HG02884 (cell line): ENCODE results near the gene ANTXR2.
"Not testable (repeated sequence)": the region's sequence is repeated elsewhere in the genome, so short reads cannot be mapped to it uniquely, and the experiment has no call there.

Experiments
- ATAC-seq: cut with Tn5 transposase; IDR thresholded peaks from one replicate; pipeline ENCODE4 v1.9.1; 2021; ENCODE audit warnings: mild to moderate bottlenecking, moderate library complexity; ENCODE audit not compliant: unreplicated experiment

ANTXR2 gene

DNA sequence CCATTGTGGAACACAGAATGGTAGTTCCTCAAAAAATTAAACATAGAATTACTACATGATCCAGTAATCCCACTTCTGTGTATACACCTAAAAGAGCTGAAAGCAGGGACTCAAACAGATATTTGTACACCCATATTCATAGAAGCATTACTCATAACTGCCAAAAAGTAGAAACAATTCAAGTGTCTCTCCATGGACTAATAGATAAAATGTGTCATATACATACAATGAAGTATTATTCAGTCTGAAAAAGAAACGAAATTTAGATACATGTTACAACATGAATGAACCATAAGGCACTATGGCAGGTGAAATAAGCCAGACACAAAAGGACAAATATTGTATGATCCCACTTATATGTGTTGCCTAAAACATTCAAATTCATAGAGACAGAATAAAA is 145.1 kb downstream of the ANTXR2 start:
- ATAC-seq, result no peak

DNA sequence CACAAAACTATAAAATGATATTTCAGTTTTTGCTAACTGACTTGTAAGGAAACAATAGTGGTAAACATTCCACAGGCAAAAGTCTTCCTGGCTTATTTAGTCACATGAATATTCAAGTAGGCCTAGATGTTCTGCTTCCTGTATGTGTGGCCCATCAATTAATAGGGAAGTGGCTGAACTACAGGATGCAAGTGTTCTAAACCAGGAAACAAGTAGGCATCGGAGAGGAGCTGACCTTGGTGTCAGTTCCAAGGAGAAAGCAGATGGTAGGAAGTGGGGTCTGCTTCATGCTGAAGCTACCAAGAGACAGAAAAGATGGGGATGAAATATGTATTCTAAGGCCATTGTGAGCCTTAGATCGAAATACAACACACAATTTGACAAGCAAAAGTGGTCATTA is 149.7 kb downstream of the ANTXR2 start:
- ATAC-seq, result no peak

DNA sequence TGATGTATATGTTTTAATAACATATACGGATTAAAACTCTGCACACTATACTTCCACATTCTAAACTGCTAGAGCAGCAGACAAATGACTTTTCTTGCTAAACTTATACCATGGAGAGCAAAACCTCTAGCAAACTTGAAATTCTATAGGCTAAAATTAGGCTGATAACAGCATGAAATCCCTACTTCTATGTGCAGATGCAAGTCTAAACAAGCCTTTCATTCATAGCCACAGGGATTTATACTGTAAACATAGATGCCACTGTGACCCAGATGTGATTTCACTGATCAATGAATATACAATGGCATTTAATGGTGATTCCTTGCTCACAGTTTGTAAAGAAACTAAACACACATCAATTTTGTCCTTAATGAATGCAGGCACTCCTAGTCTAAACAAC is 151.0 kb downstream of the ANTXR2 start:
- ATAC-seq, result no peak

DNA sequence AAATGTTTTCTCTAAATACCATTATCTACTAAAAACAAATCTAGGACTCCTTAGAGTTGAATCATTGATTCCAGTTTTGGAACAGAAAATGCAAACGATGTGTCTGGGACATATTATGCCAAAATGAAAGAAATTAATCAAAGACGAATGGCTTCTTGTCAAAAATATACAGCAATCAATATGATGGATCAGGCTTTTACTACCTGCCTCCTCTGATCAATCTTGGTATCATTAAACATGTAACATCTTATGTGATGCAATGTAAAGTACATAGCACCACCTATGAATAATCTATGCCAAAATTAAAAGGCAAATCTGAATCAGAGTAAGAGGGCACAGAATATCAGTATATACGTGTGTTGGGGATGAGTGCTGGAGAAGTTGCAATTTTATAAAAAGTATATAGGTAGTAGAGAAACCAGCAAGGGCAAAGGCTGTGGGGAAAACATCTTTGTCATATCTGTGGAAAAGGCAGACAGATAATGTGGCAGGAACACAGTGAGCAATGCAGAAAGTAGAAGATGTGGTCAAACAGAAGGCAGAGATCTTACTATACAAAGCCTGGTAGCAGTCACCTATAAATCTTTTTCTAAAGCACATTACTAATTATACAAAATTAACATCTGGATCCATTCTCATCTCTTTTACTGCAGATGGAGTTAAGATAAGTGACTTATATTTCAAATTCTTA is 152.7 kb downstream of the ANTXR2 start:
- no peak for ATAC-seq

DNA sequence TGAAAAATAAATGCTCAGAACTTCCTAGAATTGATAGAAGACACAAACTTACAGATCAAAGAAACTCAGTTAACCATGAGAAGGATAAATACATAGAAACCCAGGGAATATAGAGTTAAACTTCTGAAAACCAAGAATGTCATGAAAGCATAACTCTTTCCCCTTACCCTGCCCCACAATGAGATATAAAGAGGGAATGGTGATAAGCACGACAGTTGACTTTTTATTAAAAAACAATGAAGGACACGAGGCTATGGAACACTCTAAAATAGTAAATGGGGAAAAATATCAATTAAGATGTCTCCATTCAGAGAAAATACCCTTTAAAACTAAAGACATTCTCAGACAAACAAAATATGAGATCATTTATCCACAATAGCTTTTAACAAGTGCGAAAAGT is 154.7 kb downstream of the ANTXR2 start:
- ATAC-seq, result no peak

DNA sequence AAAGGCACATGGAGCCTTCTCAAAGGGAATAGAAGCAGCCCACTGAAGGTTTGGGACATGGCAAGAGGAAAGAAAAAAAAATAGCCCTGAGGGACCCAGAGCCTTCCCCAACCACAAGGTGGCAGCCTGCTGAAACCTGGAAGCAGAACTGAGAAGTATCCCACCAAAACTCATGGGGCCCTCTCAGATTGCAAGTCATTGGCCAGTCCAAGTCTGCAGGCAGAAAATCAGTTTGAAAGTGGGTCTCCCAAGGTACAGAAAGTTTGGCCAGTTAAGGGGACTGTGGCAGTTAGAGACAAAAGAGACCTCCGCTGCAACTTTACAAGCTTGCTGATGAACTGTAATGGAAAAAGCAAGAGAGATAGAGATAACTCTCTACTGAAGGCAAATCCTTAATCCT is 155.8 kb downstream of the ANTXR2 start:
- ATAC-seq, result peak; percentile 80

DNA sequence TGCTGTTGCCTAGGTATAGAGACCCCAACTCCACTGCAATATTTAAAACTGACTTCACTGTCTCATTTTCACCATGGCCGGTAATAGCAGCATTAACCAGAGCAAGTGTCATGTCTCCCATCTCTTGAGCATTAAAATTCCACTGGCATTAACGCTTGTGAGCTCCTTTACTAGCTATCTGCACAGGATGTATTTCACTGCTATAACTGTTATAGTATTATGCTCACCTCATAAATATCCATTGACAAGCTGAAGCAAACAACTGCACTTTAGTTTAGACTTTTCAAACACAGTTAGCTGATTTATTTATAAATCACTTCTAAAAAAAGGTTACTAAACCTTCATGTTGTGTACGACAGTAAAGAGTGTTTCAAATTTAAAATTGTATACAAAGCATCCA is 157.8 kb downstream of the ANTXR2 start:
- no peak for ATAC-seq

DNA sequence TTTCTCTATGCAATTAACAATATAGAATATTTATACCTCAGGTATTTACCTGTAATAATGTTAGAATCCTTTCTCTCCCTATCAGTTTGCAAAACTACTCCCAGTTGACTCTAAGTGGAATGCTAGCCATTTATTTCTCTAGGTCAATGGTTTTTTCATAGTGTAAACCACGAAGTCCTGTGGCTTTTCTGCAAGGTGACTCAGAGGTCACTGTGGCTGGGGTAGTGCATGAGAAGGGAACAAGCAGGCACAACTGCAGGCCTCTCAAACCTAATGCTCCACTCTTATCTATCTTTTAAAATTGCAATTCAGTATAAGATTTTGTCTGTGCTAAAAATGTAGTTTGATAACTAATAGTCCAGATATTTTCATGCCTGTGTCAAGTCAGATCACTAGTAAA is 159.4 kb downstream of the ANTXR2 start:
- no peak for ATAC-seq

DNA sequence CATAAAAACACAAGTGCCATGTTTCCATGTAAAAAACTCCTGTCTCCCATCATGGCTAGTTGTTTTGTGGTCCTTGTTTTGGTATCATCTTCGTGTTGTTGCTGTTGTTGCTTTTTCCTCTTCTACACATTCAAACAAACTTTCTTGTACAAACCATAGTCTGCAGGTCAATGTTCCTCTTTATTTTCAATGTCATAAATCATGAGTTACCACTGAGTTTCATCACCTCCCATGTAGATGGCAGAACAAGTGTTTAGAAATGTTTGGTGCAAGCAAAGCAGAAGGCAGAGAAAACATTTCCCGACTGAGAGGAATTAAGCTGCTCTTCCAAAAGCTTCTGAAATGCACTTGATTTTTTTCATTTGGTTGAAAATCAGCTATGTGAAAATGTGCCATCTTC is 166.0 kb downstream of the ANTXR2 start:
- no peak for ATAC-seq

DNA sequence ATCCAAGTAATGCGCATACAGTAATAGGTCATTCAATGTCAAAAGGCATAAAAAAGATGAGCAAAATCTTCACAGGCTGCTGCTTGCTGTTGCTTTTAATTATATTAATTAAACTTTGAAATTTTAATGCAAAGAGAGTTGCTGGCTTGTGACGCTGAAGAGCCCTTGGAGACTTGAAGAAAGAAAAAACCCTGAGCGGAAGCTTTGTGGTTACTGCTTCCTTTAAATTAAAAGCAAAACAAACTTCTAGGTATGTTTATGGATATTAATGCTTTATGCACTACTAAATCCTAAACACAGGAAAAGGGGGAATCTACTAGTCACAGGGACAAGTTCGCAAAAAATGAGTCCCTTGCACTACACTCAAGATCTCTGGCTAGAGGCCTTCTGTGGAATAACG is 166.7 kb downstream of the ANTXR2 start:
- ATAC-seq, result no peak

DNA sequence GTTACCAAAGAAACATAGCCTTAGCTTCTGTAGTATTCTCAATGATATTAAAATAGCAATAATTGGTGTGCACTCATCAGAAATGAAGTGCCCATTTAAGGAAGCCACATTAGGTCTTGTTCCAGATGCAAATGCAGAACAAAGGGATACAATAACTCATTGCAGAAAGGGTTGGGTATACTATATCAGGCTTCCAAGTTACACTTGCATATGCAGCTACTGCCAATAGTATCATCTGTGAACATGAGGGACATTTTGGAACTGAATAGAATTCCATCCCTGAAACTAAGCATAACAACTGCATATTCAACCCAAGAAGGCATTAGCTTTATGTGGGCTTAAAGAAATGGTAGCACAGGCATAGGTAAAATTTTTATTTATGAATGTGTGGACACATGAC is 167.8 kb downstream of the ANTXR2 start:
- ATAC-seq, result no peak

DNA sequence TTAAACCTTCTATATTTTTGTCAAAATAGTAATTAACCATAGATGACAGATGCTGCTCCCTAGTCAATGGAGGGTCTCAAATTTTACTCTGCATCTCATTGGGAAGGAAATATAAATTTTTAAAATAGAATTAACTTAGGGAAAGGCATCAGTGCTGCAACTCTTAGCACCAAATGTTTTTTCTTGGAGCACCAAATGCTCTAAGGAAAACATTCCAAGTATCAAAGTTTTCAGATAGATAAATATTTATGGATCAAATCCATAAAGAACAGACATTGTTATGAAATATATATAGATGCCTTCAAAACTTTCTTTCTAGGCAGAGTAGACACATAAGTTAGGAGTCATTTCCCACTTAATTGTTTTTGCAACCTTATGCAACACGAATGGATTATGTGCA is 168.7 kb downstream of the ANTXR2 start:
- ATAC-seq, result no peak

DNA sequence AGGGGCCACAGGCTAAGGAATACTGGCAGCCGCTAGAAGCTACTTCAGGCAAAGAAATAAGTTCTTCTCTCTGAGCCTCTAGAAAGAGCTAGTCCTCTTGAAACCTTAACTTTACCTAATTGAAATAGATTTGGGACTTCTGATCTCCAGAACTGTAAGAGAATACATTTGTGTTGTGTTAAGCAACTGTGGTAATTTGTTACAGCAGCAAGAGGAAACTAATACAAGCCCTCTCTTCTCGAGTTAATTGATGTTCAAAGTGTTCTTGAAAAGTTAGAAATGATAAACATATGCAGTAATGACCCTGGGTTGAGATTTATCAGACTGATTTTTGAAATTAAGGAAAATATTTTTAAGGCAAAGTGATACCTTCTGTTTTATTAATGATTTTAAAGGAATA is 172.8 kb downstream of the ANTXR2 start:
- ATAC-seq, result no peak

DNA sequence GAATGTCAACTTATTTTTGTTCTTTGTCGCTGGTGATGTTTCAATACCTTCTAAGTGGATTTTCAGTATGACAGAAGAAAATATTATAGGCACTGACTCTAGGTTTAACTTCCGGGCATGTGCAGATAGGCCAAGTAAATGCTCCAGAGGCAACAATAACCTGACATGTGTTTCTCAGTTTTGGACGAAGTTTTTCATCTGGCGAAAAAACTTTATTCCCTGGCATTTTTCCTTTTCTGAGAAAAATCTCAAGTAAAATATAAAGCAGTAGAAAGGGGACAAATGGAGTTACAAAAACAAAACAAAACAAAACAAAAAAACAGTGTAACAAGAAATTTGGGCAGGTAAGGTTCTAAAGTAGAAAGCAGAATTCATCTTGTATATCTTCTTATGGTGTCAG is 173.5 kb downstream of the ANTXR2 start:
- no peak for ATAC-seq

DNA sequence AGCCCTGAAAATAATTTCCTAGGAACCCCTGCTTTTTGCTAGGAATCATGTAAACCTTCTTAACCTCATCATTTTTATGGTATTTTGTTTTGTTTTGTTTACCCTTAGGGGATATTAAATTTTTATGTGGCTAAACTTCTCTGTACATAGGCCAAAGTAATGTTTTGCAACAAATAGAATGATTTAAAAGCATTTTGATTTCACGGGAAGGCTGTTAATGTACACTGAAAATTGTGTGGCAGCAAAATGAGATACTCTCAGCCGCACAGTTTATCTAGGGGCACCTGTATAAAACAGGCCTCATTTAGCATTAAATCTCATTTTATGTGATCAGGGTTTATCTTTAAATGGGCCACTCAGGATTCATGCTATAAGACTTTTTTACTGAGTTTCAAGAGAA is 175.0 kb downstream of the ANTXR2 start:
- no peak for ATAC-seq

DNA sequence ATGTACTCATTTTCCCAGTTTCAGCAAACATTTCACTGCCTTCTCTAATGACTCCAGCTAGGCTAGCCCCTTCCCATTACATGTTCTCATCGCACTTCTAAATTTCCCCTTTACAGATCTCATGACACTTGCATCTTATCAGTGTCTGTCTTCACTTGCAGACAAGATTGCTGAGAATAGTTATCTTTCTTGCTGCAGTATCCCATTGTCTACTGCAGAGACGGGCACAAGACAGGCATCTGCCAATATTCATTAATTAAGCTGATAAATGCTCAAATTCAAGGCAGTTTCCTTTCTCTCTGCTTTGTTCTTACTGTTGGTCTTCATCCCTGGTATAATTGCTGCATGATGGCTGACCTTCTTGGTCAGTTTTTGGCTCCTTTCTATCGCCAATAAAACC is 175.9 kb downstream of the ANTXR2 start:
- no peak for ATAC-seq

DNA sequence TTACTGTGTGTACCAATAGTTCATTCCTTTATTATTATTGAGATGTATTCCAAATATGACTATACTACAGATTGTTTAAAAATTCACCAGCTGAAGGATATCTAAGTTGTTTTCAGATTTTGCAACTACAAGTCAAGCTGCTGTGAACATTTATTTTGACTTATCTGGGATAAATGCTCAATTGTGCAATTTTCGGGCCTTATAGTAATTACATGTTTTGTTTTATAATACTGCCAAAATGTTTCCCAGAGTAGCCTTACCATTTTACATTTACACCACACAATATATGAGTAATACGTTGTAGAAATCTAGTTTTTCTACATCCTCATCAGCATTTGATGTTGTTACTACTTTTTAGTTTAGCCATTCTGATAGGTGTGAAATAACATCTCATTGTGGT is 179.6 kb downstream of the ANTXR2 start:
- no peak for ATAC-seq

DNA sequence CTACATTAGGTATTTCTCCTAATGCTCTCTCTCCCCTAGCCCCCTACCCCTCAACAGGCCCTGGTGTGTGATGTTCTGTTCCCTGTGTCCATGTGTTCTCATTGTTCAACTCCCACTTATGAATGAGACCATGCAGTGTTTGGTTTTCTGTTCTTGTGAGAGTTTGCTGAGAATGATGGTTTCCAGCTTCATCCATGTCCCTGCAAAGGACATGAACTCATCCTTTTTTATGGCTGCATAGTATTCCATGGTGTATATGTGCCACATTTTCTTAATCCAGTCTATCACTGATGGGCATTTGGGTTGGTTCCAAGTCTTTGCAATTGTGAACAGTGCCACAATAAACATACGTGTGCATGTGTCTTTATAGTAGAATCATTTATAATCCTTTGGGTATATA is 184.0 kb downstream of the ANTXR2 start:
- not testable (repeated sequence) for ATAC-seq

DNA sequence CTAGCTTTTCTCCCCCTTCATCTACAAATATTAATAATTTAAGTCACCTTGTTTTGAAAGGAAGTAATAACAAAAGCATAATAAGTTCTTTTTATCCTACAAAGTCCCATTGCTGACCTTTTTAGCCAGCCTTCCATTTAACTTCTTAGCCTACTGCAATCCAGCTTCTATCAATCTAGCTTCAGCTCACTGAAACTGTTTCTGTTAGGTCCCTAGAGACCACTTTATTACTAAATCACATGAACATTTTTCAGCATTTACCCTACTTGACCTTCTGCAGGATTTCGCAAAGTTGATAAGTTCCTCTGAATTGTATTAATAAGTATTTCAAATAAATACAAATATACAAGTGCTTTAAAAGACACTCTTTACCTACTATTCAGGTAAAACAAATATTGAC is 186.5 kb downstream of the ANTXR2 start:
- ATAC-seq, result no peak

DNA sequence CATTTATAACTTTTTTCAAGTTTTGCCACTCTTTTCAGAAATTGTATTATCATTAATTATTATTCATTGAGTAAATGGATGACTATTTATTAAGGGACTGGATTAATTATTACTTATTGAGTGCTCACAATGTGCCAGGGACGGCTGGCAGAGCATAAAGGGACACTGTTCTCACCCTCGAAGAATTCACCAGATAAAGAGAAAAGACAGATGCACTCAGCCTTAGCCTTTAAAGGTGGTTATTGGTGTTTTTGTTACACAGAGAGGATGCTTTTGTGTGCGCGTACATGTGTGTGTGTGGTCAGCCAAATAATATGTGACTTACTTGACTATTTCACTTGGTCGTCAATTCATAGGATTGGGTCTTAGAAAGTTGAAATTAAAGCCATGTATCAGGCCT is 187.0 kb downstream of the ANTXR2 start:
- ATAC-seq, result no peak

DNA sequence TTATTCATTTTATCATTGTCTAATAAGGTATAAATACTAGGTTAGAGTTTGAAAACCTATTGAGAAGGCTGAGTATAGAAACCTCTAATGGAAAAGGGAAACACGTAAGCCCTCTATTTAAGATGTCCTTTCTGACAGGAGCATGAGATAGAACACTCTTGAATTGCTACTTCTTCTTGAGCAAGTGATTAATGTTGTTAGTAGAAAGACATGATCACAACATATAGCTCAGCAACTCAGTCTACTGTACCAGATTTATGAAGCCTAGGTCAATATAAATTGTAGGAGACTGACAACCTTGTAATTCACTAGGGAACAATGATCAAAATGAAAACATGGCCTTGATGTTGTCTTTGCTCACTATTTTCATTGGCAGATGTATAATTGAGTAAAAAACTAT is 189.7 kb downstream of the ANTXR2 start:
- no peak for ATAC-seq

DNA sequence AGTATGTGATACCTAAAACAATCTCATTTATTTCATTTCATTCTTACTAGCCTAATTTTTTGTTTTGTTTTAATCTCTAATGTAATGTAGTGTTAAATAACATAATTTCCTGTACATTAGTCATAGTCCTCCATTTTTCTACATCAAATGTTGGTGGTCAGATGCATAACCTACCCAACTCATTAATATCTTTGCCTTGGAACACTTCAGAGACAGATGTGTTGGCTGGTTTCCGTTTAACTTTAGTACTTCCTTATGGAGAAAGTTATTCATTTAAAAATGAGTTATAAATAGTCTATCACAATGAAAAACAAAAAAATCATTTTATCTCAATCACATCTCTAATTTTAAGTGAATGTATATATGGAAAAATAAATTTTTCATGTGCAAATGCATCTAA is 190.2 kb downstream of the ANTXR2 start:
- no peak for ATAC-seq

DNA sequence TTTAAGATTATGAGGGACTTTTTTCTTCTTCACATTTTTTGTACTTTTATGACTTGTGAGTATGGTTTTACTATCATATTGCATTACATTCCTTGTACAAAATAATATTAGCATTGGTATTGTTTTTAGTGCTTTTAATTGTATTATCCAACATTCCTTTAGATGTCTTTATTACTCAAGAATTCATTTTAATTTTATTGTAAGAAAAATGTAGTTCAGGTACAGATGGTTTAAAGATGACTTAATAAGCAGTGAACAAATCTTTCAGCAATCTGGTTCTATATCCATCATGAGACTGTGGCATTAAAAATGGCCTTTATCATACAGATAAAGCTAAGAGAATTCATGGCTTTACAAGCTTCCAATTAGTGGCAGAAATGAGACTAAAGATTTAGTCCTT is 191.6 kb downstream of the ANTXR2 start:
- ATAC-seq, result no peak

DNA sequence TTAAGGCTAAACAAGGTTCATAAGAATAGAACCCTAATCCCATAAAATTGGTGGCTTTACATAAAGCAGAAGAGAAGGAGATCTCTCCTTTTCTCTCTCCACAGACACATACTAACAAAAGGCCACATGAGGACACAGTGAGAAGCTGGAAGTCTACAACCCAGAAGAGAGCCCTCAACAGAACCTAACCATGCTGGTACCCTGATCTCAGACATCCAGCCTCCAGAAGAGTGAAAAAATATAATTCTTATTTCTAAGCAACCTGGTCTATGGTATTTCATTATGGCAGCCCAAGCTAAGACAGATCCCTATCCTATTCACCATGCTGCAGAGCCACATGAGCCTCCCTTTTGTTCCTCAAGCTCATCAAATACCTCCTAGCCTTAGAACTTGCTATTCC is 195.5 kb downstream of the ANTXR2 start:
- no peak for ATAC-seq
